ENCODE data around the gene IMPA2.

IMPA2 gene

GRCh38 chr18:12046751-12047335 lies 65.5 kb downstream of the IMPA2 start:
- Histone ChIP-seq H3K4me1 (ENCODE audit: low read length) (peaks cover 39% of the 10 kb centered on the region), H3K9me3 (ENCODE audit: insufficient read depth, low read length) (no peaks in the 10 kb centered on the region), H2AFZ (ENCODE audit: low read depth, low read length) (no peak overlapping the region), H3K4me3 (ENCODE audit: low read length) (no peak overlapping the region), H3K27ac (ENCODE audit: low read length) (no peak overlapping the region), H4K20me1 (ENCODE audit: insufficient read depth, low read length) (peaks cover 3% of the 10 kb centered on the region), H3K36me3 (replicated peaks; ENCODE audit: low read depth, low read length) (no peaks in the 10 kb centered on the region), H3K79me2 (ENCODE audit: low read length) (no peaks in the 10 kb centered on the region), H3K27me3 (ENCODE audit: low read depth, low read length) (peaks cover 39% of the 10 kb centered on the region), H3K4me2 (ENCODE audit: low read length) (no peak overlapping the region), H3K9ac (ENCODE audit: low read length) (no peak overlapping the region)
- TF ChIP-seq CTCF (IDR thresholded peaks at IDR 0.05; ENCODE audit: low read depth, low read length) (no peak), EZH2phosphoT487 (IDR thresholded peaks at IDR 0.05; ENCODE audit: low read depth) (no peak)

GRCh38 chr18:12048010-12048826 lies 66.9 kb downstream of the IMPA2 start:
- Histone ChIP-seq H2AFZ (ENCODE audit: low read depth, low read length) (no peak overlapping the region), H3K9ac (ENCODE audit: low read length) (no peak overlapping the region), H3K36me3 (replicated peaks; ENCODE audit: low read depth, low read length) (no peaks in the 10 kb centered on the region), H3K4me1 (ENCODE audit: low read length) (peaks cover 50% of the 10 kb centered on the region), H3K4me2 (ENCODE audit: low read length) (0 out of 2 replicates have a peak overlapping the region, but pooled peaks have one; percentile 90), H3K4me3 (ENCODE audit: low read length) (no peak overlapping the region), H3K27me3 (ENCODE audit: low read depth, low read length) (peaks cover 36% of the 10 kb centered on the region), H4K20me1 (ENCODE audit: insufficient read depth, low read length) (peaks cover 3% of the 10 kb centered on the region), H3K27ac (ENCODE audit: low read length) (no peak overlapping the region), H3K9me3 (ENCODE audit: insufficient read depth, low read length) (no peaks in the 10 kb centered on the region), H3K79me2 (ENCODE audit: low read length) (no peaks in the 10 kb centered on the region)
- no peak for TF ChIP-seq CTCF (IDR thresholded peaks at IDR 0.05; ENCODE audit: low read depth, low read length)
- no peak for TF ChIP-seq EZH2phosphoT487 (IDR thresholded peaks at IDR 0.05; ENCODE audit: low read depth)

- Histone ChIP-seq H3K9ac (ENCODE audit: low read length) (no peak overlapping the region), H3K79me2 (ENCODE audit: low read length) (no peaks in the 10 kb centered on the region), H3K27ac (ENCODE audit: low read length) (no peak overlapping the region), H3K27me3 (ENCODE audit: low read depth, low read length) (peaks cover 31% of the 10 kb centered on the region), H4K20me1 (ENCODE audit: insufficient read depth, low read length) (peaks cover 3% of the 10 kb centered on the region), H2AFZ (ENCODE audit: low read depth, low read length) (no peak overlapping the region), H3K4me2 (ENCODE audit: low read length) (peak overlapping the region; percentile 90; the same call in 1 of the 2 replicates), H3K4me3 (ENCODE audit: low read length) (no peak overlapping the region), H3K36me3 (replicated peaks; ENCODE audit: low read depth, low read length) (no peaks in the 10 kb centered on the region), H3K4me1 (ENCODE audit: low read length) (peaks cover 55% of the 10 kb centered on the region), H3K9me3 (ENCODE audit: insufficient read depth, low read length) (no peaks in the 10 kb centered on the region)
- no peak for TF ChIP-seq EZH2phosphoT487 (IDR thresholded peaks at IDR 0.05; ENCODE audit: low read depth)
- TF ChIP-seq CTCF (IDR thresholded peaks at IDR 0.05; ENCODE audit: low read depth, low read length), result no peak
Observed at GRCh38 chr18:12048827-12049175, 67.5 kb downstream of the IMPA2 start.

GRCh38 chr18:12049978-12050811 lies 68.9 kb downstream of the IMPA2 start:
- Histone ChIP-seq H3K4me3 (ENCODE audit: low read length) (peak overlapping the region; percentile 70), H3K27ac (ENCODE audit: low read length) (peak overlapping the region; percentile 62), H3K9ac (ENCODE audit: low read length) (no peak overlapping the region), H3K9me3 (ENCODE audit: insufficient read depth, low read length) (no peaks in the 10 kb centered on the region), H3K36me3 (replicated peaks; ENCODE audit: low read depth, low read length) (no peaks in the 10 kb centered on the region), H4K20me1 (ENCODE audit: insufficient read depth, low read length) (peaks cover 3% of the 10 kb centered on the region), H3K79me2 (ENCODE audit: low read length) (no peaks in the 10 kb centered on the region), H3K4me2 (ENCODE audit: low read length) (peak overlapping the region; percentile 90), H3K27me3 (ENCODE audit: low read depth, low read length) (peaks cover 23% of the 10 kb centered on the region), H2AFZ (ENCODE audit: low read depth, low read length) (no peak overlapping the region), H3K4me1 (ENCODE audit: low read length) (peaks cover 62% of the 10 kb centered on the region)
- no peak for TF ChIP-seq EZH2phosphoT487 (IDR thresholded peaks at IDR 0.05; ENCODE audit: low read depth)
- TF ChIP-seq CTCF (IDR thresholded peaks at IDR 0.05; ENCODE audit: low read depth, low read length), result no peak

All from OCI-LY3 (cell line).